AG04449 (cell line): ENCODE data around the gene ABCA7.

Experiments used
- CTCF ChIA-PET: fragments of 350-600 bp; formaldehyde crosslinking; extraction: SDS; loops from one replicate; lab custom pipeline; 2021; ENCODE audit warnings: antibody characterized with exemption; lab: Yijun Ruan, JAX
- POLR2A ChIA-PET: fragments of 400-600, 350-600 bp; formaldehyde crosslinking; extraction: SDS; loops from one replicate; lab custom pipeline; 2020; ENCODE audit warnings: antibody characterized with exemption, inconsistent platforms; lab: Yijun Ruan, JAX
- DNase-seq: peaks from one replicate; pipeline ENCODE4 v3.0.0-alpha.2; 2010; ENCODE audit warnings: low read depth, low spot score
- H3K4me3 ChIP-seq: 2 replicates; pipeline ENCODE4 v1.5.1; 2011; ENCODE audit warnings: low read depth, mild to moderate bottlenecking, control low read depth, low read length
- CTCF ChIP-seq: IDR thresholded peaks from one replicate; pipeline ENCODE4 v1.5.1; 2011; ENCODE audit warnings: mild to moderate bottlenecking, moderate library complexity, low read length, control low read depth, inconsistent platforms; ENCODE audit not compliant: insufficient read depth; ENCODE audit errors: missing control alignments

The ABCA7 gene

GRCh38 chr19:1053176-1054101 is 13.5 kb downstream of the ABCA7 start:
- CTCF ChIA-PET = interaction anchor here (2.4 kb wide), 1 partner anchor 12 kb away, joined by 15 read pairs; the partner anchor contains the start of gene ARHGAP45
- TF ChIP-seq CTCF = no peak
- POLR2A ChIA-PET = interaction anchor here (0.6 kb wide), 1 partner anchor 14 kb away, joined by 4 read pairs; the partner anchor contains the start of gene ABCA7
- no peak for DNase-seq
- no peak overlapping the region for H3K4me3 ChIP-seq

- DNase-seq = no peak
- no peak for TF ChIP-seq CTCF
- CTCF ChIA-PET = interaction anchor here (2.4 kb wide), 1 partner anchor 11 kb away, joined by 15 read pairs; the partner anchor contains the start of gene ARHGAP45
- POLR2A ChIA-PET = interaction anchor here (0.6 kb wide), 1 partner anchor 13 kb away, joined by 3 read pairs; no protein-coding TSS in a partner anchor
- no peak overlapping the region for H3K4me3 ChIP-seq
These were observed 14.5 kb downstream of the ABCA7 start for GRCh38 chr19:1054102-1055027.

- DNase-seq = no peak
- no peak for TF ChIP-seq CTCF
- no peak overlapping the region for H3K4me3 ChIP-seq
- ChIA-PET POLR2A (interaction anchor here (0.6 kb wide), 1 partner anchor 14 kb away, joined by 3 read pairs; no protein-coding TSS in a partner anchor), CTCF (interaction anchor here (2.4 kb wide), 1 partner anchor 11 kb away, joined by 15 read pairs; the partner anchor contains the start of gene ARHGAP45)
These were observed 15.1 kb downstream of the ABCA7 start for GRCh38 chr19:1055028-1055425.

GRCh38 chr19:1055886-1056620 is 16.1 kb downstream of the ABCA7 start:
- ChIA-PET CTCF (interaction anchor here (0.7 to 1.1 kb wide), 3 partner anchors 9 to 144 kb away, joined by 3 to 4 read pairs (median 3); no protein-coding TSS in a partner anchor), POLR2A (no interaction called here)
- TF ChIP-seq CTCF = no peak
- DNase-seq = no peak
- no peak overlapping the region for H3K4me3 ChIP-seq

- CTCF ChIA-PET = interaction anchor here (0.7 to 1.9 kb wide), 3 partner anchors 8 to 15 kb away, joined by 3 to 5 read pairs (median 4); no protein-coding TSS in a partner anchor
- no peak overlapping the region for H3K4me3 ChIP-seq
- TF ChIP-seq CTCF = no peak
- DNase-seq = no peak
- POLR2A ChIA-PET = interaction anchor here (0.6 kb wide), 1 partner anchor 15 kb away, joined by 3 read pairs; no protein-coding TSS in a partner anchor
These were observed 17.4 kb downstream of the ABCA7 start for GRCh38 chr19:1057176-1057855.
